Measurements from ENCODE around the gene GDF15.
"Not testable (repeated sequence)": the region's sequence is repeated elsewhere in the genome, so short reads cannot be mapped to it uniquely, and the experiment has no call there.

Gene GDF15

GRCh38 chr19:18364277-18364825 lies 21.6 kb upstream of the GDF15 start:
- DNase-seq (ENCODE audit: low read depth), result not testable (repeated sequence)

- peak; percentile 45 for DNase-seq (ENCODE audit: low read depth)
These were observed 21.0 kb upstream of the GDF15 start for GRCh38 chr19:18364826-18365528.

GRCh38 chr19:18366021-18366435 lies 19.9 kb upstream of the GDF15 start:
- DNase-seq (ENCODE audit: low read depth), result no peak

- no peak for DNase-seq (ENCODE audit: low read depth)
These were observed 17.3 kb upstream of the GDF15 start for GRCh38 chr19:18368504-18369222.

- DNase-seq (ENCODE audit: low read depth), result no peak
These were observed 12.5 kb upstream of the GDF15 start for GRCh38 chr19:18373407-18373891.

GRCh38 chr19:18373892-18374629 lies 11.9 kb upstream of the GDF15 start:
- peak; percentile 94 for DNase-seq (ENCODE audit: low read depth)

GRCh38 chr19:18377026-18377425 lies 8.9 kb upstream of the GDF15 start:
- DNase-seq (ENCODE audit: low read depth), result no peak

GRCh38 chr19:18379803-18380747 lies 5.9 kb upstream of the GDF15 start:
- DNase-seq (ENCODE audit: low read depth), result no peak

GRCh38 chr19:18380843-18381242 lies 5.1 kb upstream of the GDF15 start:
- no peak for DNase-seq (ENCODE audit: low read depth)

GRCh38 chr19:18383622-18384021 lies 2.3 kb upstream of the GDF15 start:
- DNase-seq (ENCODE audit: low read depth), result not testable (repeated sequence)

- no peak for DNase-seq (ENCODE audit: low read depth)
These were observed 1.2 kb upstream of the GDF15 start for GRCh38 chr19:18384775-18385174.

GRCh38 chr19:18385359-18385674 lies 641 bp upstream of the GDF15 start:
- no peak for DNase-seq (ENCODE audit: low read depth)

GRCh38 chr19:18386543-18387271 lies 749 bp downstream of the GDF15 start:
- DNase-seq (ENCODE audit: low read depth), result no peak

- DNase-seq (ENCODE audit: low read depth), result peak; percentile 70
These were observed 2.4 kb downstream of the GDF15 start for GRCh38 chr19:18388100-18388959.

- no peak for DNase-seq (ENCODE audit: low read depth)
These were observed 3.2 kb downstream of the GDF15 start for GRCh38 chr19:18388960-18389725.

GRCh38 chr19:18389726-18390064 lies 3.7 kb downstream of the GDF15 start:
- DNase-seq (ENCODE audit: low read depth), result no peak

GRCh38 chr19:18390065-18390907 lies 4.3 kb downstream of the GDF15 start:
- DNase-seq (ENCODE audit: low read depth), result no peak

GRCh38 chr19:18391509-18392075 lies 5.6 kb downstream of the GDF15 start:
- no peak for DNase-seq (ENCODE audit: low read depth)

Measured in CMK (cell line).